BLaER1 (cell line): ENCODE data around the gene SLC46A1.
A peak's percentile ranks its signal among the peaks of the same experiment; 100 is the strongest.

Experiments used
- H3K27ac ChIP-seq: shearing (Covaris generic); formaldehyde crosslinking; 2 replicates; pipeline ENCODE4 v1.8.1; 2022
- H3K27me3 ChIP-seq: shearing (Covaris generic); formaldehyde crosslinking; 2 replicates; pipeline ENCODE4 v1.8.1; 2022
- H3K36me3 ChIP-seq: shearing (Covaris generic); formaldehyde crosslinking; 2 replicates; pipeline ENCODE4 v1.8.1; 2022
- H3K4me1 ChIP-seq: shearing (Covaris generic); formaldehyde crosslinking; 2 replicates; pipeline ENCODE4 v1.8.1; 2022
- H3K4me2 ChIP-seq: shearing (Covaris generic); formaldehyde crosslinking; 2 replicates; pipeline ENCODE4 v1.8.1; 2022
- H3K4me3 ChIP-seq: shearing (Covaris generic); formaldehyde crosslinking; 2 replicates; pipeline ENCODE4 v1.8.1; 2022
- H3K9ac ChIP-seq: shearing (Covaris generic); formaldehyde crosslinking; 2 replicates; pipeline ENCODE4 v1.8.1; 2022
- H3K9me3 ChIP-seq: shearing (Covaris generic); formaldehyde crosslinking; 2 replicates; pipeline ENCODE4 v1.8.1; 2022
- H4K20me1 ChIP-seq: shearing (Covaris generic); formaldehyde crosslinking; 2 replicates; pipeline ENCODE4 v1.8.1; 2022
- Cebpa-rat ChIP-seq: shearing (Covaris generic); IDR thresholded peaks from 2 replicates; pipeline ENCODE4 v1.8.1; 2022

SLC46A1 gene

DNA sequence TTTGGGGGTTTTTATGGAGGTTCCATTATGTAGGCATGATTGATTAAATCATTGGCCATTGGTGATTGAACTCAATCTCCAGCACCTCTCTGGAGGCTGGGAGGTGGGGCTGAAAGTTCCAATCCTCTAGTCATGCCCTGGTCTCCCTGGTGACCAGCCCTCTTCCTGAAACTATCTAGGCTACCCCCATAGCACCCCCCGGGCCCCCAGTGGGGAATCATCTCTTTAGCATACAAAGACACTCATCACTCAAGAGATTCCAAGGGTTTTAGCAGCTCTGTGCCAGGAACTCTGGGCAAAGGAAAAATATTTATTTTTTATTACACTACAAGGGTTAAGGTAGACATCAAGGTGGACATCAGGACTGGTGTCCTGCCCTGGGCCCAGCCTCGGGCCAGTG, 10.6 kb downstream of the SLC46A1 start:
- Histone ChIP-seq H3K4me2 (no peak overlapping the region), H3K36me3 (peaks cover 92% of the 10 kb centered on the region), H3K27ac (no peak overlapping the region), H4K20me1 (no peaks in the 10 kb centered on the region), H3K4me1 (peaks cover 18% of the 10 kb centered on the region), H3K9me3 (no peaks in the 10 kb centered on the region), H3K4me3 (no peak overlapping the region), H3K9ac (no peak overlapping the region), H3K27me3 (no peaks in the 10 kb centered on the region)
- no peak for TF ChIP-seq Cebpa-rat

DNA sequence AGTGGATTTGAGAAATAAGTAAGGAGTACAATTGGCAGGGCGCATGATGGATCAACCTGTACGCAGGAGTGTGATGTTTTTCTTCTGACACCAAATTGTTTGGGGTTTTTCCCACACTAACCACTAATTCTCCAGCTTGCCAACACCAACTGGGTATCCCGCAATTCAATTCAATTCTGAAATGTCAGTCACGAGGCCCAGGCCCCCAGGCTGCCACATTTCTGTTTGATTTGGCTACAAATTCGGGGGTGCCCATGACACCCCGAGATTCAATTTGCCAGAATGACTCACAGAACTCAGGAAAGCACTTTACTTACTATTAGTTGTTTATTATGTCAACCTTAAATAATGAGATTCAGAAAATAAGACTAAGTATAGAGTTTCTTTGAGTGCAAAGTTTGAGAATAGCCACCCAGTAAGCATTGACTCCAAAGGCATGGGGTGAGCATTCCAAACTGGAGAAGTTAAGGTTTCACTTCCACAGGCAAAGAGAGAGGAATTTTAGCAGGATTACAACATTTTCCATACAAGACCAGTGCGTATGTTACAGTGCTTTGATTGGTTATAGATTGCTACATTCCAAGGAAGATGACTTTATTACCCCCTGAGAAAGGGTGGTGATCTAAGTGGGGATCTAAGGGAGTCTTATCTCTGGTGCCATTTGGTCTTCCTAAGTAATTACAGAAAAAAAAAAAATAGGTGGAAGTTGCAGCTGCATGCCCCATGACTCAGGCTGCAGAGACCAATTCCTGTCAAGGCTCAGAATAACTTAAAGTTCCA, 11.5 kb downstream of the SLC46A1 start:
- H3K4me3 ChIP-seq: no peak overlapping the region
- no peak for TF ChIP-seq Cebpa-rat
- no peak overlapping the region for H3K9ac ChIP-seq
- H3K27me3 ChIP-seq: no peaks in the 10 kb centered on the region
- H3K4me2 ChIP-seq: no peak overlapping the region
- H3K4me1 ChIP-seq: peaks cover 18% of the 10 kb centered on the region
- no peaks in the 10 kb centered on the region for H4K20me1 ChIP-seq
- H3K9me3 ChIP-seq: no peaks in the 10 kb centered on the region
- H3K27ac ChIP-seq: no peak overlapping the region
- peaks cover 92% of the 10 kb centered on the region for H3K36me3 ChIP-seq

DNA sequence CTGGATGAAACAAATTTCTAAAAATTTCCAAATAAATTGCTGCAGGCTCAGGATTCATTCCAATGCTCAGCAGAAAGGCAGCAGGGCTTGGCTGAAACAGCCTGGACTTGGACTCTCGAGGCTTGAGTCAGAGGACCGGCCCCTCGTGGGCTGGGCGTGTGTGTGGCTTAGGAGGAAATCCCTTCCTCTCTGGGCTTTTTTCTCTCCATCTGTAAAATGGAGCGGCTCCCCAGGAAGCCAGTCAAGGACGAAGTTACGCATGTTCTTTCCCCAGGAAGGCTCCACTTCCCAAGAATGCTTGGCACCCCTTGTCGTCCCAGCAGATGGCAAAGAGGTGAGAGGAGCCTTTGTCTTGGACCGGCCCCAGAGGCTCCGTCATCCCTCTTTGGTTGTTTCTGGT, 13.5 kb downstream of the SLC46A1 start:
- H4K20me1 ChIP-seq: no peaks in the 10 kb centered on the region; the same call in 1 of the 2 replicates
- H3K9me3 ChIP-seq: no peaks in the 10 kb centered on the region
- no peak overlapping the region for H3K4me3 ChIP-seq
- no peak overlapping the region for H3K27ac ChIP-seq
- no peak overlapping the region for H3K9ac ChIP-seq
- peaks cover 100% of the 10 kb centered on the region for H3K36me3 ChIP-seq
- no peak overlapping the region for H3K4me2 ChIP-seq
- TF ChIP-seq Cebpa-rat: no peak
- H3K27me3 ChIP-seq: no peaks in the 10 kb centered on the region
- peaks cover under 1% of the 10 kb centered on the region; the same call in 1 of the 2 replicates for H3K4me1 ChIP-seq

DNA sequence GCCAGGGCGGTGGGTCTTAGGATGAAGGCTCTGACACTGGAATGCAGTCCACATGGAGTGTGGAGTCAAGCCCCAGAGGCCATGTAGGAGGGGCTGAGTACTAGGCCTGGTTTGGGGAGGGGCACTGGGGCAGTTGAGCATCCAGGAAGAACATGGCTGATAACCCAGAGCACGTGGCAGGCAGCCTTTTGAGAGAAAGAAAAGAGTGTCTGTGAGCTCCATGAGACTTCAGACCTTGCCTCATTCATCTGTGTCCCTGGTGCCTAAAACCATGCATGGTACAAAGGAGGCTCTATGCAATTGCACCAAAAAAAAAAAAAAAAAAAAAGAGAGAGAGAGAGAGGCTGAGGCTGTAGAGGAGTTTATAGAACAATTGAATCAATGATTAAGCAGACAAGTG, 14.6 kb downstream of the SLC46A1 start:
- no peak for TF ChIP-seq Cebpa-rat
- Histone ChIP-seq H3K4me3 (no peak overlapping the region), H3K4me2 (no peak overlapping the region), H3K36me3 (peaks cover 92% of the 10 kb centered on the region), H3K27me3 (no peaks in the 10 kb centered on the region), H4K20me1 (no peaks in the 10 kb centered on the region; the same call in 1 of the 2 replicates), H3K27ac (no peak overlapping the region), H3K9ac (no peak overlapping the region), H3K9me3 (no peaks in the 10 kb centered on the region), H3K4me1 (no peaks in the 10 kb centered on the region)

DNA sequence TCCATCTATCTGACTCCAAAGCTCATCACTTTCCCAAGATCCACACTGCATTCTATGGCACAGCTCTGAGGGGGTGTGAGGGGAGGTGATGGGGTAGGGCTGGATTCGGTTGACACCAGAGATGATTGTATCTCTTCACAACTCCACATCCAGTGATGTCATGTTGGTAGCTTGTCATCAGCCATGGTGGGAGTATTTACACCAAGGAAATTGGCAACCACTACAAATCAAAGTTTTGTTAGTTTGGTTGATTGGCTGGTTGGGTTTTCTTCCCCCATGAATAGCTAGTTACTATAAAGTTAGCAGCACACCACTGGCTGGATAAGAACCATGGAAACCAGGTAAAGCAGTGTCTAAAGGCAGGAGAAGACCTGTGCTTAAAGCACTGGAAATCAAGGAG, 15.0 kb downstream of the SLC46A1 start:
- no peaks in the 10 kb centered on the region for H3K9me3 ChIP-seq
- no peaks in the 10 kb centered on the region; the same call in 1 of the 2 replicates for H4K20me1 ChIP-seq
- no peak overlapping the region for H3K9ac ChIP-seq
- H3K4me2 ChIP-seq: no peak overlapping the region
- peaks cover 88% of the 10 kb centered on the region for H3K36me3 ChIP-seq
- no peaks in the 10 kb centered on the region for H3K4me1 ChIP-seq
- no peak overlapping the region for H3K4me3 ChIP-seq
- no peak for TF ChIP-seq Cebpa-rat
- H3K27ac ChIP-seq: no peak overlapping the region
- peaks cover under 1% of the 10 kb centered on the region; the same call in 1 of the 2 replicates for H3K27me3 ChIP-seq

DNA sequence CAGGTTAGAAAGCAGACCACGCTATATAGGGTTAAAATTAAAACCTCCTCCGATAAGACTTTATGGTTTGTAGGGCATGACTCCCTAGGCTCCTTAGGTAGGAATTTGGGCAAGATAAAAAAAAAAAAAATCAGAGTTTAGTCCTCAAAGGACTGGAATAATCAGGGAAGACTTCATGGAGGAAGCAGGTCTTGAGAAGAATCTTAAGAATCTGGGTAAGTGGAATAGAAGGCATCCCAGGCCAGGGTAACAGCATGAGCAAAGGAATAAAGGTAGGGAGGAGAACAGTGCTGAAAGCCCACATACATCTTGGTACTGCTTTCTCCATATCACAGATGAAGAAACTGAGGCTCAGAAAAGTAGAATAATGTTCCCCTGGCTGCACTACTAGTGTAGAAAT, 15.4 kb downstream of the SLC46A1 start:
- H3K36me3 ChIP-seq: peaks cover 84% of the 10 kb centered on the region
- H3K4me1 ChIP-seq: peaks cover under 1% of the 10 kb centered on the region; the same call in 1 of the 2 replicates
- no peak overlapping the region for H3K4me3 ChIP-seq

DNA sequence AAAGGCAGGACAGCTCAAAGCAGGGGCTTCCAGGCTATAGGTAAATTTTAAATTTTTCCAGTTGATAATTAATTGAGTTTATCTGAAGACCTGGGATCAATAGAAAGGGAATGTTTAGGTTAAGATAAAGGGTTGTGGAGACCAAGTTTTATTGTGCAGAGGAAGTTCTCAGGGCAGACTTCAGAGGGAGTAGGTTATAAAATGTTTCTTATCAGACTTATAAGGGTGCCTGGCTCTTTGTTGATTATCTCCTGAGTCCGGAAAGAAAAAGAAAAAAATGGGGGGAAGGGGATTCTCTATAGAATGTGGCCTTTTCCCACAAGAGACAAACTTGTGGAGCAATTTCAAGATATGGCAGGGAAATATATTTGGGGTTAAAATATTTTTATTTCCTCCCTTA, 15.9 kb downstream of the SLC46A1 start:
- no peak overlapping the region for H3K9ac ChIP-seq
- no peak overlapping the region for H3K4me2 ChIP-seq
- H3K9me3 ChIP-seq: no peaks in the 10 kb centered on the region
- peaks cover 5% of the 10 kb centered on the region for H3K4me1 ChIP-seq
- peaks cover 80% of the 10 kb centered on the region for H3K36me3 ChIP-seq
- no peaks in the 10 kb centered on the region; the same call in 1 of the 2 replicates for H4K20me1 ChIP-seq
- no peak overlapping the region for H3K27ac ChIP-seq
- no peak for TF ChIP-seq Cebpa-rat
- H3K27me3 ChIP-seq: peaks cover 8% of the 10 kb centered on the region; the same call in 1 of the 2 replicates
- H3K4me3 ChIP-seq: no peak overlapping the region

More for the DNA sequence above, 15.4 kb downstream of the SLC46A1 start:
- Histone ChIP-seq H3K27me3 (peaks cover 4% of the 10 kb centered on the region; the same call in 1 of the 2 replicates), H3K27ac (no peak overlapping the region), H3K9me3 (no peaks in the 10 kb centered on the region), H3K9ac (no peak overlapping the region), H4K20me1 (no peaks in the 10 kb centered on the region; the same call in 1 of the 2 replicates), H3K4me2 (no peak overlapping the region)
- TF ChIP-seq Cebpa-rat: no peak

DNA sequence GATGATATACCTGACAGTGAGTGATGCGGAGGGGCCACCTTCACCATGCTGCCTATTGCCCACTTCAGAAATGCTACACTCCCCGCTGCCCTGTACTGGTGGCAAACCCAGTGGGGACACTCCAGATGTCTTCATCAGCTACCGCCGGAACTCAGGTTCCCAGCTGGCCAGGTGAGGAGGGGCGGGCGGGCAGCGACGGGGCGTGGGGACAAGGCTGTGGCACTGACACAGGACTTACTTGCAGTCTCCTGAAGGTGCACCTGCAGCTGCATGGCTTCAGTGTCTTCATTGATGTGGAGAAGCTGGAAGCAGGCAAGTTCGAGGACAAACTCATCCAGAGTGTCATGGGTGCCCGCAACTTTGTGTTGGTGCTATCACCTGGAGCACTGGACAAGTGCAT, 17.9 kb downstream of the SLC46A1 start:
- H4K20me1 ChIP-seq: peaks cover 6% of the 10 kb centered on the region; the same call in 1 of the 2 replicates
- peaks cover 29% of the 10 kb centered on the region for H3K27me3 ChIP-seq
- peaks cover 59% of the 10 kb centered on the region for H3K36me3 ChIP-seq
- peaks cover 25% of the 10 kb centered on the region for H3K4me1 ChIP-seq
- H3K4me3 ChIP-seq: no peak overlapping the region
- no peak overlapping the region for H3K27ac ChIP-seq
- H3K9me3 ChIP-seq: no peaks in the 10 kb centered on the region
- H3K9ac ChIP-seq: no peak overlapping the region
- H3K4me2 ChIP-seq: no peak overlapping the region
- no peak for TF ChIP-seq Cebpa-rat

DNA sequence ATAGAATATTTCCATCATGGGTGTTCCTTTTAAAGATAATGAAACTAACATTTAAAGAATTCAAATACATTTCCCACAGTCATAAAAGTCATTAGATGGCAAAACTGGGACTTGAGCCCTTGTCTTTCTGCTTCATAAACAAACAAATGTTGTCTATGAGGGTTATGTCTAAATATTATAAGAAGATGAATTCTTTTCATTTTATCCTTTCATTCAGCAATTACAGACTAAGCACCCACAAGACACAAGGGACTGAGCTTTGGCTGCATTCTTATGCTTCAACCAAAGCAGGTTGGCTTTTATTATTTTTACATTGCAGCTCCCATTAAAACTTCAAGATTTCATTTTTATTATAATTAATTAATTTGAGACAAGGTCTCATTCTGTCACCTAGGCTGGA, 19.6 kb downstream of the SLC46A1 start:
- Histone ChIP-seq H3K4me3 (no peak overlapping the region), H3K9ac (no peak overlapping the region), H3K9me3 (no peaks in the 10 kb centered on the region), H3K36me3 (peaks cover 56% of the 10 kb centered on the region), H3K4me1 (peaks cover 25% of the 10 kb centered on the region), H3K4me2 (no peak overlapping the region), H3K27me3 (peaks cover 29% of the 10 kb centered on the region), H3K27ac (no peak overlapping the region), H4K20me1 (peaks cover 10% of the 10 kb centered on the region)
- no peak for TF ChIP-seq Cebpa-rat

DNA sequence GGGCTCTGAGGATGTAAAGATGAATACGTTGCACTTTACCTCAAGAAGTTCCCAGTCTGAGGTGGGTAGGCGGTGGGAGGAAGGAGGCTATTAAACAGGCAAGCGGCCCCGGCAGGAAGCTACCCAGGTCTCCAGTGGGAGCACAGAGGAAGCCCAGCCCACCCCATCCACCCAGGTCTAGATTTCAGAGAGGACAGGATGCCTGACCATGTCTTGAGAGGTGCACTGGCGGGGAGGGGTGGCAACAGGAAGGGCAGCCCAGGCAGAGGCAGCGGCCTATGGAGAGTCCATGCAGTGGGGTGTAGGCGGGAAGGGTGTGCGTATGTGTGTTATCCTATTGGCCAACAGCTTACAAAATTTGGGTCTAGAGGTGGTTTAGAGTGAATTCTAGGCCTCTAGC, 20.6 kb downstream of the SLC46A1 start:
- no peaks in the 10 kb centered on the region for H3K9me3 ChIP-seq
- H3K4me1 ChIP-seq: peaks cover 28% of the 10 kb centered on the region
- no peak overlapping the region for H3K27ac ChIP-seq
- no peak overlapping the region for H3K9ac ChIP-seq
- H3K36me3 ChIP-seq: peaks cover 51% of the 10 kb centered on the region
- peak overlapping the region; percentile 69; the same call in 1 of the 2 replicates for H3K4me3 ChIP-seq
- TF ChIP-seq Cebpa-rat: no peak
- H3K27me3 ChIP-seq: peaks cover 29% of the 10 kb centered on the region
- H3K4me2 ChIP-seq: peak overlapping the region; percentile 96
- peaks cover 15% of the 10 kb centered on the region for H4K20me1 ChIP-seq
